ENCODE results near the gene ADI1.
"Not testable (repeated sequence)": the region's sequence is repeated elsewhere in the genome, so short reads cannot be mapped to it uniquely, and the experiment has no call there.

Gene ADI1

DNA sequence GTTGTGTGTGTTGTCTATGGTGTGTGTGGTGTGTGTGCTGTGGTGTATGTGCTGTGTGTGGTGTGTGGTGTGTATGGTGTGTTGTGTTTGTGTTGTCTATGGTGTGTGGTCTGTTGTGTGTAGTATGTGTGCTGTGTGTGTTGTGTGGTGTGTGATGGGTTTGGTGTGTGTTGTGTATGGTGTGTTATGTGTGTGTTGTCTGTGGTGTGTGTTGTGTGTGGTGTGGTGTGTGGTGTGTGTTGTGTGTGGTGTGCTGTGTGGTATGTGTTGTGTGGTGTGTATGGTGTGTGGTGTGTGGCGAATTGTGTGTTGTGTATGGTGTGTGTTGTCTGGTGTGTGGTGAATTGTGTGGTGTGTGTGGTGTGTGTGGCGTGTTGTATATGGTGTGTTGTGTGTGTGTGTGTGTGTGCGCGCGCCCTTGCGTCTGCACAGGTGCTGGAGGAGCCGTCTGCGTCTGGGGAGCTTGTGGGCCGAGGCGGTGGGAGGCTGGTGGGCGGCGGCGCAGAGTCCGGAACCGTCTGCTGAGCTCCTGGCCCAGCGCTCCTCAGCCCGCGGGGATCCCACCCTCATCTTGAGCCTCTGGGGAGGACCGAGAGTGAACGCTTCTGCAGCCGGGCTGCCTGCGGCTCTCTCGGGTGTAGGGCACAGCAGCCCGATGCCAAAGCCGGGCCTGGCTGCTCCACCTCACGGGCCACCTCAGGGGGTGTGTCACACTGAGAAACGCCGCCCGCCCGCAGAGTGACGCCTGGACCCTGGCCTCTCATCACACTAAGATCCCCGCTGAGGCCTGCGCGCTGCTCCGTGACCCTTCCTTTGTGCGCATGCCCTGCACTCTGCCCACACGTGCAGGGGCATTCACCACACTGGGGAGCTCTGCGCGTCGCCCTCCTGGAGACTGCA, 8.8 kb upstream of the ADI1 start:
- Histone ChIP-seq H3K4me3 (ENCODE audit: extremely low read depth, insufficient read depth, low read length, poor library complexity, severe bottlenecking) (no peak overlapping the region), H3K27ac (ENCODE audit: low read depth, low read length, severe bottlenecking) (no peak overlapping the region), H3K4me1 (ENCODE audit: control insufficient read depth, insufficient read depth, low read length, poor library complexity, severe bottlenecking) (peaks cover 11% of the 10 kb centered on the region), H3K9me3 (ENCODE audit: control insufficient read depth, low read length) (no peaks in the 10 kb centered on the region), H3K36me3 (ENCODE audit: control insufficient read depth, insufficient read depth, low read length) (peaks cover 1% of the 10 kb centered on the region)
- WGBS, 2 experiments (ENCODE audit: insufficient coverage in 2 of 2): 93% methylated on average over 31 to 39 of the region's 40 CpGs

GRCh38 chr2:3526871-3527270, 7.5 kb upstream of the ADI1 start:
- H3K9me3 ChIP-seq (ENCODE audit: control insufficient read depth, low read length): no peaks in the 10 kb centered on the region
- 91 to 98% methylated on average over 12 to 17 of the region's 22 CpGs for WGBS, 2 experiments (ENCODE audit: insufficient coverage in 2 of 2)
- H3K4me3 ChIP-seq (ENCODE audit: extremely low read depth, insufficient read depth, low read length, poor library complexity, severe bottlenecking): no peak overlapping the region
- H3K27ac ChIP-seq (ENCODE audit: low read depth, low read length, severe bottlenecking): no peak overlapping the region
- H3K36me3 ChIP-seq (ENCODE audit: control insufficient read depth, insufficient read depth, low read length): no peaks in the 10 kb centered on the region
- peaks cover 15% of the 10 kb centered on the region for H3K4me1 ChIP-seq (ENCODE audit: control insufficient read depth, insufficient read depth, low read length, poor library complexity, severe bottlenecking)

- Histone ChIP-seq H3K4me3 (ENCODE audit: extremely low read depth, insufficient read depth, low read length, poor library complexity, severe bottlenecking) (no peak overlapping the region), H3K36me3 (ENCODE audit: control insufficient read depth, insufficient read depth, low read length) (no peaks in the 10 kb centered on the region), H3K4me1 (ENCODE audit: control insufficient read depth, insufficient read depth, low read length, poor library complexity, severe bottlenecking) (peaks cover 15% of the 10 kb centered on the region), H3K9me3 (ENCODE audit: control insufficient read depth, low read length) (no peaks in the 10 kb centered on the region), H3K27ac (ENCODE audit: low read depth, low read length, severe bottlenecking) (no peak overlapping the region)
- WGBS, 2 experiments (ENCODE audit: insufficient coverage in 2 of 2): 92 to 94% methylated on average over 2 to 4 of the region's 4 CpGs
Observed at GRCh38 chr2:3523551-3524041, 4.3 kb upstream of the ADI1 start.

- Histone ChIP-seq H3K4me3 (ENCODE audit: extremely low read depth, insufficient read depth, low read length, poor library complexity, severe bottlenecking) (no peak overlapping the region), H3K9me3 (ENCODE audit: control insufficient read depth, low read length) (no peaks in the 10 kb centered on the region), H3K27ac (ENCODE audit: low read depth, low read length, severe bottlenecking) (no peak overlapping the region), H3K4me1 (ENCODE audit: control insufficient read depth, insufficient read depth, low read length, poor library complexity, severe bottlenecking) (peaks cover 15% of the 10 kb centered on the region), H3K36me3 (ENCODE audit: control insufficient read depth, insufficient read depth, low read length) (no peaks in the 10 kb centered on the region)
- WGBS, 2 experiments (ENCODE audit: insufficient coverage in 2 of 2): 90% methylated on average over 10 to 11 of the region's 13 CpGs
Observed at GRCh38 chr2:3522961-3523421, 3.7 kb upstream of the ADI1 start.

GRCh38 chr2:3520591-3520990, 1.3 kb upstream of the ADI1 start:
- WGBS, 2 experiments (ENCODE audit: insufficient coverage in 2 of 2): 89 to 91% methylated on average over 6 of the region's 6 CpGs
- peaks cover 15% of the 10 kb centered on the region for H3K4me1 ChIP-seq (ENCODE audit: control insufficient read depth, insufficient read depth, low read length, poor library complexity, severe bottlenecking)
- no peak overlapping the region for H3K27ac ChIP-seq (ENCODE audit: low read depth, low read length, severe bottlenecking)
- no peak overlapping the region for H3K4me3 ChIP-seq (ENCODE audit: extremely low read depth, insufficient read depth, low read length, poor library complexity, severe bottlenecking)
- H3K36me3 ChIP-seq (ENCODE audit: control insufficient read depth, insufficient read depth, low read length): peaks cover 10% of the 10 kb centered on the region
- peaks cover 4% of the 10 kb centered on the region for H3K9me3 ChIP-seq (ENCODE audit: control insufficient read depth, low read length)

DNA sequence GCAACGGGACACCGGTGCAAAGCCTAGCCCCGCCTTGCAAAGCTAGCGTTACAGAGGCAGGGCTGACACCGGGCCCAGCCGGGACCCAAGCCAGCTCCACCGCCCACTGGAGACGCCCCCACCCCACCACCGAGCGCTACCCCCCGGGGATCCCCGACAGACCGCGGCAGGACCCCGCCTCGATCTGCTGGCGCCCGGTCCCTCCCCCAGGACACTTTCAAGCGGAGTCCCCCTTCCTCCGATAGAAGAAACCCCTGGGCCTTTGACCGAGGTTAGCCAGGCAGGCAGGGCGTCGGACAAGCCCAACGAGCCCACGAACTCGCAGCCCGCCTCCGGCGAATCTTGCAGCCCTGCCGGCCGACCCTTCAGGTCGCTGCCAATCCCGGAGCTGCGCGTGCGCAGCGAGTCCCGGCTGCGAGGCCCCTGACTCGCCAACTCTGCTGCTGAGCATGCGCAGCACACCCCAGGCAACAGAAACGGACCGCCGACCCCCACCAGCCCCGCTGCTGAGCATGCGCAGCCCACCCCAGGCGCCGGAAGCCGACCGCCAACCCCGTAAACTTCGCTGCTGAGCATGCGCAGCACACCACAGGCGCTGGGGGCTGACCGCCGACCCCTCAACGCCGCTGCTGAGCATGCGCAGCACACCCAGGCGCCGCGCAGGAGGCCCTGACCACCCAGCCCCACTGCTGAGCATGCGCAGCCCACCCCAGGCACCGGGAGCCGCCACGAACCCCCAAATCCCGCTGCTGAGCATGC, 656 bp downstream of the ADI1 start:
- Histone ChIP-seq H3K4me3 (ENCODE audit: extremely low read depth, insufficient read depth, low read length, poor library complexity, severe bottlenecking) (peak overlapping the region; percentile 76), H3K36me3 (ENCODE audit: control insufficient read depth, insufficient read depth, low read length) (peaks cover 15% of the 10 kb centered on the region), H3K27ac (ENCODE audit: low read depth, low read length, severe bottlenecking) (peak overlapping the region; percentile 98), H3K4me1 (ENCODE audit: control insufficient read depth, insufficient read depth, low read length, poor library complexity, severe bottlenecking) (peaks cover 10% of the 10 kb centered on the region), H3K9me3 (ENCODE audit: control insufficient read depth, low read length) (peaks cover 4% of the 10 kb centered on the region)
- 0% methylated on average over 57 to 61 of the region's 67 CpGs for WGBS, 2 experiments (ENCODE audit: insufficient coverage in 2 of 2)

GRCh38 chr2:3517948-3518495, 1.3 kb downstream of the ADI1 start:
- Histone ChIP-seq H3K9me3 (ENCODE audit: control insufficient read depth, low read length) (peaks cover 4% of the 10 kb centered on the region), H3K36me3 (ENCODE audit: control insufficient read depth, insufficient read depth, low read length) (peaks cover 21% of the 10 kb centered on the region), H3K4me1 (ENCODE audit: control insufficient read depth, insufficient read depth, low read length, poor library complexity, severe bottlenecking) (peaks cover 4% of the 10 kb centered on the region), H3K27ac (ENCODE audit: low read depth, low read length, severe bottlenecking) (peak overlapping the region; percentile 87), H3K4me3 (ENCODE audit: extremely low read depth, insufficient read depth, low read length, poor library complexity, severe bottlenecking) (peak overlapping the region; percentile 76)
- 0% methylated on average over 1 of the region's 3 CpGs for WGBS, 2 experiments (ENCODE audit: insufficient coverage in 2 of 2)

DNA sequence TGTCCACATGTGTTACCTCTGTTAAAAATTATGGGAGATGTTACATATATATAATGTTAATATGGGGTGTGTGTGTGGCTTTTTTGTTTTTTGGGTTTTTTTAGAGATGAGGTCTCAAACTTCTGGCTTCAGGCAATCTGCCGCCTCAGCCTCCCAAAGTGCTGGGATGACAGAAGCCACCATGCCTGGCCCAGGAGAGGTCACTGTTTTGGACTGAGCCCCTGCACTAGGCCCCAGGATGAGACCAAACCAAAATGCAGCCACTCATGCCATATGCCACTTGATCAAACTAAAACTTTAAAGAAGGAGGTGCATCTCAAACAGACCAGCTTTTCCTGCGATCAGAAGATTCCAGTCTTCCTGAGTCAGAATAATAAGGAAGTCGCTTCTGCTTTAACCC, 2.5 kb downstream of the ADI1 start:
- Histone ChIP-seq H3K27ac (ENCODE audit: low read depth, low read length, severe bottlenecking) (no peak overlapping the region), H3K4me1 (ENCODE audit: control insufficient read depth, insufficient read depth, low read length, poor library complexity, severe bottlenecking) (no peaks in the 10 kb centered on the region), H3K9me3 (ENCODE audit: control insufficient read depth, low read length) (peaks cover 4% of the 10 kb centered on the region), H3K4me3 (ENCODE audit: extremely low read depth, insufficient read depth, low read length, poor library complexity, severe bottlenecking) (no peak overlapping the region), H3K36me3 (ENCODE audit: control insufficient read depth, insufficient read depth, low read length) (peaks cover 33% of the 10 kb centered on the region)
- 92 to 100% methylated on average over 3 of the region's 3 CpGs for WGBS, 2 experiments (ENCODE audit: insufficient coverage in 2 of 2)

- peaks cover 44% of the 10 kb centered on the region for H3K36me3 ChIP-seq (ENCODE audit: control insufficient read depth, insufficient read depth, low read length)
- H3K9me3 ChIP-seq (ENCODE audit: control insufficient read depth, low read length); H3K27ac ChIP-seq (ENCODE audit: low read depth, low read length, severe bottlenecking); H3K4me3 ChIP-seq (ENCODE audit: extremely low read depth, insufficient read depth, low read length, poor library complexity, severe bottlenecking); H3K4me1 ChIP-seq (ENCODE audit: control insufficient read depth, insufficient read depth, low read length, poor library complexity, severe bottlenecking): not testable (repeated sequence)
- no CpG with 5 or more reads among the region's 5 CpGs for WGBS, 2 experiments (ENCODE audit: insufficient coverage in 2 of 2)
Observed at GRCh38 chr2:3515438-3515837, 3.9 kb downstream of the ADI1 start.

DNA sequence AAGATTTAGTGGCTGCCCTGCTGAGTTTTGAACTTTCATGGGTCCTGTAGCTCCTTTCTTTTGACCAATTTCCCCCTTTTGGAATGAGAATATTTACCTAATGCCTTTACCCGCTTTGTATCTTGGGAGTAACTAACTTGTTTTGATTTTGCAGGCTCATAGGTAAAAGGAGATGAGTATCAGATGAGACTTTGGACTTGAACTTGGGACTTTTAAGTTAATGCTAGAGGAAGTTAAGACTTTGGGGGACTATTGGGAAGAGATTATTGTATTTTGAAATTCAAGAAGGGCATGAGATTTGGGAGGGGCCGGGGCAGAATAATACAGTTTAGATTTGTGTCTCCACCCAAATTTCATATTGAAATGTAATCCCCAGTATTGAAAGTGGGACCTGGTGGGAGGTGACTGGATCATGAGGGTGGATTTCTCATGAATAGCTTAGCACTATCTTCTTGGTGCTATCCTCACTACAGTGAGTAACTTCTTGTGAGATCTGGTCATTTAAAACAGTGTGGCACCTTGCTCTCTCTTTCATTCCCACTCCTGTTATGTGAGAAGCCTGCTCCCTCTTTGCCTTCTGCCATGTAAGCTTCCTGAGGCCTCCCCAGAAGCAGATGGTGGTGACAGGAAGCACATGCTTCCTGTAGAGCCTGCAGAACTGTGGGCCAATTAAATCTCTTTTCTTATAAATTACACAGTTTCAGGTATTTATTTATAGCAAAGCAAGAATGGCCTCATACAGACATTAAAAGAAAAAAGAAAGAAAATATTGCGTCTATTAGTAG, 6.1 kb downstream of the ADI1 start:
- no CpG with 5 or more reads among the region's 3 CpGs for WGBS, 2 experiments (ENCODE audit: insufficient coverage in 2 of 2)

More for the DNA sequence above, 6.1 kb downstream of the ADI1 start:
- Histone ChIP-seq H3K27ac (ENCODE audit: low read depth, low read length, severe bottlenecking) (no peak overlapping the region), H3K4me3 (ENCODE audit: extremely low read depth, insufficient read depth, low read length, poor library complexity, severe bottlenecking) (no peak overlapping the region), H3K4me1 (ENCODE audit: control insufficient read depth, insufficient read depth, low read length, poor library complexity, severe bottlenecking) (no peaks in the 10 kb centered on the region), H3K36me3 (ENCODE audit: control insufficient read depth, insufficient read depth, low read length) (peaks cover 44% of the 10 kb centered on the region), H3K9me3 (ENCODE audit: control insufficient read depth, low read length) (peaks cover 4% of the 10 kb centered on the region)
